Spleen (tissue), 11 donors: ENCODE measurements around the gene CIT. TPM values are rescaled to one million over a fixed set of nuclear protein-coding genes. Genes with fewer than 3 reads are reported as not detected.

Experiments
- DNase-seq: peaks from one replicate; pipeline ENCODE4 v3.0.0-alpha.2; 2020
- H3K27ac ChIP-seq, 8 donors: fragments of 200-600 bp; sonication (generic) in 7 of 8; 1 replicate in 4 of 8; 2 replicates in 4 of 8; pipeline versions ENCODE4 v1.5.0 to v1.8.0; 2016 to 2021; ENCODE audit warnings: inconsistent platforms in 4 of 8, mild to moderate bottlenecking in 4 of 8, moderate library complexity in 1 of 8
- H3K27me3 ChIP-seq, 7 donors: fragments of 200-600 bp; sonication (generic) in 6 of 7; replicated peaks in 1 of 7; 1 replicate in 4 of 7; 2 replicates in 3 of 7; pipeline versions ENCODE4 v1.5.0 to v1.8.0; 2016 to 2021; ENCODE audit warnings: inconsistent platforms in 3 of 7, mild to moderate bottlenecking in 1 of 7
- H3K36me3 ChIP-seq, 6 donors: fragments of 200-600 bp; sonication (generic) in 5 of 6; 1 replicate in 4 of 6; 2 replicates in 2 of 6; pipeline versions ENCODE4 v1.5.0 to v1.8.0; 2016 to 2021; ENCODE audit warnings: inconsistent platforms in 2 of 6
- H3K4me1 ChIP-seq, 6 donors: fragments of 200-600 bp; sonication (generic) in 5 of 6; 1 replicate in 3 of 6; 2 replicates in 3 of 6; pipeline versions ENCODE4 v1.5.0 to v1.8.0; 2016 to 2021; ENCODE audit warnings: inconsistent platforms in 3 of 6
- H3K4me3 ChIP-seq, 8 donors: fragments of 200-600 bp; sonication (generic) in 7 of 8; 1 replicate in 4 of 8; 2 replicates in 4 of 8; pipeline versions ENCODE4 v1.5.0 to v1.8.0; 2016 to 2021; ENCODE audit warnings: inconsistent platforms in 4 of 8, mild to moderate bottlenecking in 4 of 8, moderate library complexity in 2 of 8
- H3K9me3 ChIP-seq, 8 donors: fragments of 200-600 bp; sonication (generic) in 7 of 8; 1 replicate in 4 of 8; 2 replicates in 4 of 8; pipeline versions ENCODE4 v1.5.0 to v1.8.0; 2016 to 2021; ENCODE audit warnings: inconsistent platforms in 4 of 8
- CTCF ChIP-seq, 11 experiments: fragments of 200-600 bp in 7 of 11; fragments of 450-650 bp in 4 of 11; sonication (generic) in 4 of 11; IDR thresholded peaks in 8 of 11; conservative IDR thresholded peaks in 3 of 11; 1 replicate in 7 of 11; 2 replicates in 4 of 11; pipeline versions ENCODE4 v1.4.0 to v1.8.0; 2016 to 2021; ENCODE audit warnings: antibody characterized with exemption in 11 of 11, inconsistent platforms in 4 of 11, mild to moderate bottlenecking in 1 of 11
- POLR2A ChIP-seq, 3 donors: fragments of 450-650 bp; IDR thresholded peaks; one replicate each; pipeline ENCODE4 v1.5.1; 2017; ENCODE audit warnings: antibody characterized with exemption in 3 of 3, mild to moderate bottlenecking in 1 of 3
- POLR2AphosphoS5 ChIP-seq, 3 donors: sonication (generic); formaldehyde crosslinking; IDR thresholded peaks; one replicate each; pipeline ENCODE4 v1.5.1; 2017; ENCODE audit warnings: antibody characterized with exemption in 3 of 3
- WGBS, 5 donors: extraction: QIAGEN DNeasy Blood & Tissue Kit in 3 of 5; methylation state at CpG; one replicate each; pipeline versions ENCODE4 v1.1.5 to v1.1.7; 2013 to 2018; 5-methylcytosine and 5-hydroxymethylcytosine counted together
- intact Hi-C: fragments of 100-400 bp; cut with DNase I; formaldehyde crosslinking; loops from one replicate; pipeline ENCODE4 v1.15.0; 2023; ENCODE audit warnings: low total_unique reads
- polyA plus RNA-seq, 3 donors: library from polyadenylated mRNA; stranded (reverse); fragments of 200-250 nt; gene quantifications; one replicate each; pipeline ENCODE4 v1.2.1, GENCODE V29; 2013
- total RNA-seq, 7 donors: library from RNA; depleted of rRNA in 3 of 7; stranded (reverse); fragments of >200 nt in 3 of 7; fragmentation: NEBNext Ultra II Directional in 4 of 7; extraction: Animal tissue kit (Norgen Biotek cat#: 25700) in 4 of 7; gene quantifications; one replicate each; pipeline versions ENCODE4 v1.1.0 to v1.2.1, GENCODE V29; 2016 to 2021
- donor health status: healthy with polysubstance abuse.
- donor health status: DM: no; HTN: no; CAD: no; lungs with moderate emphysema.
- donor health status: DM: no; HTN: no; CAD: no.
- donor health status: Bipolar disorder and iron deficiency.
- donor health status: healthy.
- donor health status: DM: no; HTN: no; CAD: no.
- donor health status: DM: yes; HTN: yes; CAD: no.

The CIT gene
- total and polyA plus RNA-seq, 10 donors: 1.9 to 54.3 (median 24.5) TPM

- no peaks in the 10 kb centered on the region for H3K4me1 ChIP-seq
- no peak overlapping the region for H3K4me3 ChIP-seq
- no peak overlapping the region for H3K27ac ChIP-seq
- intact Hi-C loops: no loop called here
- H3K27me3 ChIP-seq: no peaks in the 10 kb centered on the region
- DNase-seq: no peak
- peaks cover 0 to 13% (median 0%) of the 10 kb centered on the region in 6 donors for H3K36me3 ChIP-seq
- TF ChIP-seq POLR2A (IDR thresholded peaks at IDR 0.05) (no peak), POLR2AphosphoS5 (IDR thresholded peaks at IDR 0.05) (no peak), CTCF (IDR thresholded peaks at IDR 0.05 in 8 of 11, conservative IDR thresholded peaks at IDR 0.05 in 3 of 11) (no peak)
- H3K9me3 ChIP-seq: peaks cover 0 to 9% (median 0%) of the 10 kb centered on the region in 8 donors
Observed at GRCh38 chr12:119807380-119807779, 69.7 kb downstream of the CIT start.

DNA sequence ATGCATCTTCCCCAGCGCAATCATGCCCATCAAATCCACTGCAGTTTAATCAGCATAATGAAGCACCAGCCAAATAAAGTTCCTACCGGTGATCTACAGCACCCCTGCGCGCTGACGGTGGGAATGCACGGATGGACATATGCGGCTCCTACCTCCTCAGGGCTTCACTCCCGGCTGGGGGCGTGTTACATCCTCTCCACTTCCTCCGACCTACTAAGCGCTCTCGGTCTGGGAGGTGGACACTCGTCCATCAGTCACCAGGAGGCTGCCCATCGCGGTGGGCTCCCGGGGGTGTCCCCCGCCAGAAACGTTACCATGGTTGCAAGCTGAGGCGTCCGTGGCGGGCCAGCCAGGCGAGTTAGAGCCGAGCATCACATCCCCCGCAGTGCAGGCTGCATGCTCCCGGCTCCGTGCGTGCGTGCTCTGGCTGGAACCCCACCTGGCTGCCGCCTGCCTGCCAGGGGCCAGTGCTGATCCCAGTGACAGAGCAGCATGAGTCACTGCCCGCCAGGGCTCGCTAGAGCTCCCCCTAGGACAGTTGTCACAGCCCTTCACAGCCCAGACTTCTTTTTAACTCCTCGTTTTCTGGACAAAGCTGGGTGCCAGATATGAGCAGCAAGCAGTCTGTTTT, 73.0 kb downstream of the CIT start:
- no peak for DNase-seq

DNA sequence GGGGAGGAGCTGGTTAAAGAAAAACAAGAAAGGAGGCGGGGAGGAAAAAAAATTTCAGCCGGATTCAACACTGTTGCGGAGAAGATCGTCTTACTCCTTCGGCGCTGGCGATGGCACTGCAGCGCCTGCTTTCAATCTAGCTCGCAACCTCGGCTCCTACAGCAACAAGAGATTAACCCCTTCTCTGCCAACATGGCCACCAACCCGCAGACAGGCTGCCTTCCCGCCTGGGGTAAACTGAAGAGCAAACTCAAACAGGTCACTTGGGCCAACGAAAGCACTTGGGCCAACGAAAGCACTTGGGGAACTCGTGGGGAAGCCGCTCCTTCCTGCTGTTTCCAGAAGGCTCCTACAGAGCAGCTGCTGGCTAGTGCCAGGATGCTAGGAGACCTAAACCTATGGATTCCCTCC, 73.7 kb downstream of the CIT start:
- no peaks in the 10 kb centered on the region for H3K4me1 ChIP-seq
- no peak for DNase-seq
- intact Hi-C loops: no loop called here
- WGBS, 5 donors: 72 to 81% (median 77%) methylated on average over 16 of the region's 16 CpGs
- H3K9me3 ChIP-seq: peaks cover 0 to 9% (median 0%) of the 10 kb centered on the region in 8 donors
- H3K36me3 ChIP-seq: peaks cover 0 to 23% (median 0%) of the 10 kb centered on the region in 6 donors
- no peak overlapping the region for H3K27ac ChIP-seq
- no peak for TF ChIP-seq POLR2AphosphoS5 (IDR thresholded peaks at IDR 0.05)
- TF ChIP-seq POLR2A (IDR thresholded peaks at IDR 0.05): no peak
- TF ChIP-seq CTCF (IDR thresholded peaks at IDR 0.05 in 8 of 11, conservative IDR thresholded peaks at IDR 0.05 in 3 of 11): no peak
- H3K4me3 ChIP-seq: no peak overlapping the region
- H3K27me3 ChIP-seq: no peaks in the 10 kb centered on the region

More for the DNA sequence above, 73.0 kb downstream of the CIT start:
- intact Hi-C loops: no loop called here
- Histone ChIP-seq H3K9me3 (peaks cover 0 to 9% (median 0%) of the 10 kb centered on the region in 8 donors), H3K4me1 (no peaks in the 10 kb centered on the region), H3K27me3 (no peaks in the 10 kb centered on the region), H3K4me3 (no peak overlapping the region), H3K36me3 (peaks cover 0 to 17% (median 0%) of the 10 kb centered on the region in 6 donors), H3K27ac (no peak overlapping the region)
- WGBS, 5 donors: 62 to 88% (median 78%) methylated on average over 15 to 32 of the region's 32 CpGs
- TF ChIP-seq POLR2A (IDR thresholded peaks at IDR 0.05): no peak
- TF ChIP-seq POLR2AphosphoS5 (IDR thresholded peaks at IDR 0.05): no peak
- TF ChIP-seq CTCF (IDR thresholded peaks at IDR 0.05 in 8 of 11, conservative IDR thresholded peaks at IDR 0.05 in 3 of 11): no peak

DNA sequence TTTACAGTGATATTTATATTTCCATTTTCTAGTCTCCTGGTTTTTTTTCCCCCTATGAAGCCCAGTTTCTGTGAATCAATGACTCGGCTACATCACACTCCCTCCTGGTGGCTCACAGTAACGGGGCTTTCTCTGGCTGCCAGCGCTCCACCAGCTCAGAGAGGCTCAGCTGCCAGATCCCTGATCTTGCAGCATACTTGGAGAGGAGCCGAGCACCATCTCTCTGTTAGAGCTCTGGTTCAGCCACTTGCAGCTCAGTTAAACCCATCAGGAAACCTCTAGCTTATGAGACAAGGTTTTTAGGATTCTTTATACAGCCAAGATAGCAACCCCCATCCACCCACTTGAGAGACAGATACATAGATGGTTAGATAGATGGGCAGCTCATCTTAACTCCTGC, 74.6 kb downstream of the CIT start:
- Histone ChIP-seq H3K27me3 (no peaks in the 10 kb centered on the region), H3K4me1 (no peaks in the 10 kb centered on the region), H3K4me3 (no peak overlapping the region), H3K36me3 (peaks cover 0 to 23% (median 0%) of the 10 kb centered on the region in 6 donors), H3K9me3 (peaks cover 0 to 9% (median 0%) of the 10 kb centered on the region in 8 donors), H3K27ac (no peak overlapping the region)
- no peak for DNase-seq
- no peak for TF ChIP-seq POLR2AphosphoS5 (IDR thresholded peaks at IDR 0.05)
- no peak for TF ChIP-seq CTCF (IDR thresholded peaks at IDR 0.05 in 8 of 11, conservative IDR thresholded peaks at IDR 0.05 in 3 of 11)
- no peak for TF ChIP-seq POLR2A (IDR thresholded peaks at IDR 0.05)
- 79 to 94% (median 89%) methylated on average over 4 of the region's 4 CpGs for WGBS, 5 donors
- intact Hi-C loops: no loop called here
